ENCODE measurements around the gene AARS1.
"Not testable (repeated sequence)": the region's sequence is repeated elsewhere in the genome, so short reads cannot be mapped to it uniquely, and the experiment has no call there.

The AARS1 gene

DNA sequence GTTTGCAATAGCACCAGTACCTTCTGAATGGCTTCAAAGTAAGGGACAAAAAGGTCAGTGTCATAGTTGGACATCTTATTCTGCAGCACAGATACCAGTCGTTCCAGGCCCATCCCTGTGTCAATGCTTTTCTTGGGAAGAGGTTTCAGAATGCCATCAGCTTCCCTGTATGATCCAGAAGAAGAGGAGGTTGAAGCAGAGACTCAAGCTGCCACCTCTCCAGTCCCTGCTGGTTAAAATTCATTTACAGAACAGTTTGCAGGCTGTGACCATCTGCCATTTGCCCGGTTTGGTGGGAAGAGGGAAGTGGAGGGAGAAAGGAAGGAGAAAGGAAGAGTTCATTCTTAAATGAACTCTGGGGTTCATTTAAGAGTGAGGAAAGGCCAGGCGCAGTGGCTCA is 19.1 kb downstream of the AARS1 start:
- no peak for DNase-seq

DNA sequence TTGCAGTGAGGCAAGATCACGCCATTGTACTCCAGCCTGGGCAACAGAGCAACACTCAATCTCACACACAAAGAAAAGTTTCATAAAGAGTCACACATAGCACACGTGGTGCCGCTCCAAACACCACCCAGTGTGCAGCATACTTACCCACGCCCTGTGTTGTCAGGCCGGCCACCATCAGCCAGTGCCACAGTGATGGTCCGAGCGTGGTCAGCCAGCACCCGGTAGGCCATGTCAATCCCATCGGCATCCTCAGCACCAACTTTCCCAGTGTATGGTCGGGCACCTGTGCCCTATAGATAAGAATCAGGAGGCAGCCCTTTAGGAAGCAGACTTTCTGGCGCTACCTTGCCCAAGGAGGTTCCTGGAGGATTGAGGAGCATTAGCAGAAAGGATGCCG is 19.8 kb downstream of the AARS1 start:
- no peak for DNase-seq

DNA sequence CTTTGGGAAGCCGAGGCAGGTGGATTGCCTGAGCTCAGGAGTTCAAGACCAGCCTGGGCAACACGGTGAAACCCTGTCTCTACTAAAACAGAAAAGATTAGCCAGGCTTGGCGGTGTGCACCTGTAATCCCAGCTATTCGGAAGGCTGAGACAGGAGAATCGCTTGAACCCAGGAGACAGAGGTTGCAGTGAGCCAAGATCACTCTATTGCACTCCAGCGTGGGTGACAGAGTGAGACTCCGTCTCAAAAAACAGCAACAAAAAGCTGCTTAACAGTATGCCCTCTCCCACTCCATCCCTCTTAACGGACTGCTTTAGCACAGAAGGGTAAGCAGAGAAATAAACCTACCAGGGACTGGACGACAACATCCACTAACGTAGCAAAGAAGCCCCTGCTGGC is 21.4 kb downstream of the AARS1 start:
- DNase-seq: not testable (repeated sequence)

DNA sequence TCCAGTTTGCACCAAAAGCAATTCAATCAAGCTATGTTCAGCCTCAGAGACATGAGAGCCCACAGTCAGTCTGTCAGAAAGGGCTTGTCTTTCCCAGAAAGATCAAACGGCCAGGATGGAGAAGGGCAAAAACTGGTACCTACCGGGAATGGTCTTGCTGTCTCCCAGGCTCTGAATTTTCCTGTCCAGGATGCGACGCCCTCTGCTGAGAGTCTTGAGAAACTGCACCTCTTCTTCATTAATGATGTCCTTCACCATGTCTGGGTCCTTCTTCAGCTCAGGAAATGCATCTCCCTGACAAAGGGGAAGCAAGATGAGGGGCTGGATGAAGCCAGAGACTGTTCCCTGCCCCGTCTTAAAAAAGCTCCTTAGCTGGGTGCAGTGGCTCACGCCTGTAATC is 21.8 kb downstream of the AARS1 start:
- DNase-seq: no peak

DNA sequence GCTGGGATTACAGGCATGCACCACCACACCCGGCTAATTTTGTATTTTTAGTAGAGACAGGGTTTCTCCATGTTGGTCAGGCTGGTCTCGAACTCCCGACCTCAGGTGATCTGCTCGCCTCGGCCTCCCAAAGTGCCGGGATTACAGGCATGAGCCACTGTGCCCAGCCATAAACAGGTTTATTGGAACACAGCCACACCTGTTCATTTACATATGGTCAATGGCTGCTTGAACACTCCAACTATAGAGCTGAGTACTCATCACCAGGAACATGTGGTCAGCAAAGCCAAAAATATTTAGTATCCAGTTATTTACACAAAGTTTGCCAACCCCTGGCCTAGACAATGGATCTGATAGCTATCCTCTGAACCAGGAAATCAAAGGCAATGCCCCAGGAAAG is 29.4 kb downstream of the AARS1 start:
- DNase-seq: not testable (repeated sequence)

DNA sequence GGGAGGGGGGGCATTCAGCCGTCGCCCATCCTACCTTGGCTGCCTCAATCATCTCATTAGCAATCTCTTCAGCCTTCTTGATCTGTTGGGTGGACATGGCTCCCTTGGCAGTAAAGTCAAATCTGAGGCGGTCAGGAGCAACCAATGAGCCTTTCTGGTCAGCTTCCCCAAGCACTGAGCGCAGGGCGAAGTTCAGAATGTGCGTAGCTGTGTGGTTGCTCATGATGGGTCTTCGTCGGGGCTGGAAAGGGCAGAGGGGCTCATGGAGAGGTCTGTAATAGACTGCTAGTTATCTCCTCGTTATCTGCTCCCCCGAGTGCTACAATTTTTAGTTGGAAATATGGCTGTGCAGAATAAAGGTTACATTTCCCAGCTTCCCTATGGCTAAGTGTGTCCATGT is 30.4 kb downstream of the AARS1 start:
- no peak for DNase-seq

DNA sequence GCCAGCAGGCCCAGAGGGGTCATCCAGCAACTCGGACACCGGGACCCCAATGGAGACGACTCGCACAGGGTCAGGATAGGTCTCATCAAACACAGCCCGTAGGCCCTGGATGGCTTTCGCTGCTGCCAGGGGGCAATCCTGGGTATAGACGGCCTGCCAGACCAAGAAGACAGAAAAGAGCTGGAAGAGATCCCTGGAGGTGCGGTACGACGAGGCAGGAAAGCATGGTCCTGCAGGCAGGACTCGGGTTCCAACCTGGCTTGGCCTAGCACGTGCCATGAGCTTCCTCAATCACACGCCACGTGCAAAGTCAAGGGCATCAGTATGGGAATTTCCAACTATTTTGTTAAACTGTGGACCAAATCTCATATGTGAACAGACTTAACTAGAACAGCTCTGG is 31.2 kb downstream of the AARS1 start:
- no peak for DNase-seq

DNA sequence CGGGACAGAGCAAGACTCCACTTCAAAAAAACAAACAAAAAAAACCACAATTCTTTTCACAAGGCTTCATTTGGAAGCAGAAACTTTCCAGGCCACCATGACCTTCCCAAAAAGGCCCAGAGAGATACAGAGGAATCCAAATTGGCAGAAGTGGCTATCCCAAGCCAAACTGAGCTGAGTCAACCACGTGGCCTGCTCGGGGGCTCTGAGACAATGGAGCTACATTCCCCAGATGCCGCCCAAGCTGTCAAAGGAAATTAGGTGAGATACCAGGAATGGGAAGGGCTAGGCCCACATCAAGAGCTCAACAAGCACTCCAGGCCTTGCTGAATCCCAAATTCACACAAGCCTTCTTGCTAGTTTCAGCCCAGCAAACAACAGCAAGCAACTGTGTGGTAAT is 31.9 kb downstream of the AARS1 start:
- DNase-seq: no peak

DNA sequence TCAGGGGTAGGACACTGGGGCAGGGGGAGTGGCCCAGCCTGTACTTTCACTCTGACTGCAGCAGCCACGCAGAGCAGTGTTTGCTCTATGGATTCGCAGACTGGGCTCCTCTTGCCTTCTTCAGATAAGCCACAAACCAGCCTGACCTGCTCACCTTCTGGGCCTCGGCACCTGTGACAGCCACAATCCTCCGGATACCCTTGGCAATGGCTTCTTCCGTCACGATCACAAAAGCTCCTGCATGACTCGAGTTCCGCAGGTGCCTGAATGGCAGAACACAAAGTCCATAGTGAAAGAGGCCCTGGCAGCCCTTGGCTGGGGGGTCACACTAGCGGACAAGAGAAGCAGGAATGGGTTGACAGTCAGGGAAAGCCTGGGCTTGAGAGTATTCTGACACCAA is 33.7 kb downstream of the AARS1 start:
- no peak for DNase-seq

DNA sequence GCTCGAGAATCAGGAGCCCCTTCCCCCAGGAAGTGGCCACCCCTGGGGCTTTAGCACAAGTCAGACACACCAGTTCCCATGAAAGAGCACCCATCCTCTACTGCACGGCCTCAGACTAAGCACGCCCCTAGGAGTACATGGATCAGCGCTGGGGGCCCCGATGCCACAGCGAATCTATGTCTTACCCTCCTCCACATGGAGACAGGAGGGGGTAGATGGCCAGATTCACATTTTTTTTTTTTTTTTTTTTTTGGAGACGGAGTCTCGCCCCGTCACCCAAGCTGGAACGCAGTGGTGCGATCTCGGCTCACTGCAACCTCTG is 34.4 kb downstream of the AARS1 start:
- DNase-seq: no peak

DNA sequence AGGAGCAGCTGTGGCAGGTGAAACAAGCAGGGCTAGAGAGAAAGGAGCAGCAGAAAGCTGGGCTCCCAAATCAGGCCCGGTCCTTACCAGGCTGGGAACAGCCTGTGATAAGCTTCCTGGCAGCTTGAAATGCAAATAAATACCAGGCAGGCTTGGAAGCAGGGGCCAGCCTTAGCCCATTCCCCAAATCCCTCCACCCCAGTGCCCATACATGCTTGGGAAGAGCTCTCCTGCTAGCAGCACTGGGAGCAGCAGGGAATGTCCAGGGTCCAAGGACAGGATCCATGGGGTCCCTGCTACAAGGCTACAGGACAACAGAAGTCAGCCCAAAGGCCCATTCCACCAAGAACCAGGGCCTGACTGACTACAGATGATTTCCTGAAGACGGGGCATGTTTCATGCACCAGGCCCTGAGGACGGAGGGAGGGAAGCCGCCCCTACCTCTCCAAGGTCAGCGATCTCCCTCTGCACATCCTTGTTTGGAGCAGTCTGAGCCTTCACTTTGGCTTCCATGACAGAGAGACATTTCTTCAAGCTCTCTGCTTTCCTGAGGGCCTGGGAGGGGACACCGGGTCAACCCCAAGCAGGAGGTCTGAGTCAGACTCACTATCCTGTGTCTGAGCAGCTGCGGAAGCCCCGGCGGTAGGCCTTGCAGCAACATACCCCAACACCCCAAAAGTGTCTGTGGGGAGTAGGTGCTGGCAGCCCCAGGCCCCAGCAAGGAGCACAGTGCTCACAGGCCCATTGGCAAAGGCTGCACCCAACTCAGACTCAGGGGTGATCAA is 34.9 kb downstream of the AARS1 start:
- DNase-seq: no peak

DNA sequence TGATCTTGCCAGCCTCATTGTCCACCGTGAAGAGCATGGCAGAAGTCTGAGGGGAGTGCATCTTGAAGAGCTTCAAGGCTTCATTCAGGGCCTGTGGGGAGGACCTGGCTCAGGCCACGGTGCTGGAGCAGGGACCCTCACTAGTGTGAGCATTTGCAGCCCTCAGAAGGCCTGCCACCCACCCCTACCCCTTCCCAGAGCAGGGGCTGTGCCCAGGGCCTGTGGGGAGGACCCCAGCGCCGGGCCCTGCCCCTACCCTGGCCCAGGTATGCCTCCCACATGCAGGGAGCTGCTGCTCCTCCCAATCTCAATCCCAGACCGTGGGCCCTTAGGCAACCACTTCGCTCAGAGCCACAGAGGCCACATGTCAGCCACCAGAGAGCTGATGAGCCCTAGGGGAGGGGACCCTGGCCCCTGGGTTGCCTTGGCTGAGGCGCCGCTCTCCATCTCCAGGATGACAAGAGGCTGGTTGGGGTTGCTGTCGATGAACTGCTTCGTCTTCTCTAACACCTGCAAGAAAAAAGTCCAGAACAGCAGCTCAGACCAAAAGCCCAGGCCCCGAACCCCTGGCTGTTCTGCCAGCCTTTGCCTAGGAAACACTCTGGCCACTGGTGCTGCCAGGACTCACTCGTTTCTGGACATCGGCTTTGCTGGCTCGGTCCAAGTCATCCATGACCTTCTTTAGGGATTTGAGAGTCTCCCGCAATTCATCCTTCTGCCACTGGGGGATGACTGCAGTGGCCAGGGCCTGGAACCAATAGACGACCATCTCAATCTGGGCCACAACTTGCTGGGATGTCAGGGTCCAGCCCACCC is 35.8 kb downstream of the AARS1 start:
- DNase-seq: no peak

DNA sequence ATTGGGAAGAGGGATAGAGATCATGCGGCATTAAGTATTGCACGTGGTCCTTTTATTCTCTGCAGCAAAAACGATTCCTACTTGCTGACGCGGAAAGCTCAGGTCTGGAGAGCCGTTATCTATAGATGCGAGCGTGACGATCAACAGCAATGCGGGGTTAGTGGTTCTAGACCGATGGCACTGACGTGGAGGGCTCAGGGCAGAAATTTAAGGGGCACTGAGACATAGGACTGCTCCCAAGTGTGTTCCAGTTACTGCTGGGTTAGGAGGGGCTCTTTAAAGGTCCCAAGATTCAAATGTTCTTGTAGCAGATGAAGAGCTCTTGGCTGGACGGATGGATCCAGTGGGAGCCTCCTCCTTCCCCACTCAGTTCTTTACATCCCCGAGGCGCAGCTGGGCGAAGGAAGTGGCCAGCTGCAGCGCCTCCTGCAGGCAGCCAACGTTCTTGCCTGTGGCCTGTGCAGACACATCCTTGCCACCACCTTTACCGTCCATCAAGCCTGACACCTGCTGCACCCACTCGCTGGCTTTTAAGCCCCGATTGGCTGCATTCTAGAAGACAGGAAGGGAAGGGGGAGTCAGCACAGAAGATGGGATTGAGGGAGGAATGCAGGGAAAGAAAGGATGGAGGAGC is 36.8 kb downstream of the AARS1 start:
- DNase-seq: peak; percentile 30

DNA sequence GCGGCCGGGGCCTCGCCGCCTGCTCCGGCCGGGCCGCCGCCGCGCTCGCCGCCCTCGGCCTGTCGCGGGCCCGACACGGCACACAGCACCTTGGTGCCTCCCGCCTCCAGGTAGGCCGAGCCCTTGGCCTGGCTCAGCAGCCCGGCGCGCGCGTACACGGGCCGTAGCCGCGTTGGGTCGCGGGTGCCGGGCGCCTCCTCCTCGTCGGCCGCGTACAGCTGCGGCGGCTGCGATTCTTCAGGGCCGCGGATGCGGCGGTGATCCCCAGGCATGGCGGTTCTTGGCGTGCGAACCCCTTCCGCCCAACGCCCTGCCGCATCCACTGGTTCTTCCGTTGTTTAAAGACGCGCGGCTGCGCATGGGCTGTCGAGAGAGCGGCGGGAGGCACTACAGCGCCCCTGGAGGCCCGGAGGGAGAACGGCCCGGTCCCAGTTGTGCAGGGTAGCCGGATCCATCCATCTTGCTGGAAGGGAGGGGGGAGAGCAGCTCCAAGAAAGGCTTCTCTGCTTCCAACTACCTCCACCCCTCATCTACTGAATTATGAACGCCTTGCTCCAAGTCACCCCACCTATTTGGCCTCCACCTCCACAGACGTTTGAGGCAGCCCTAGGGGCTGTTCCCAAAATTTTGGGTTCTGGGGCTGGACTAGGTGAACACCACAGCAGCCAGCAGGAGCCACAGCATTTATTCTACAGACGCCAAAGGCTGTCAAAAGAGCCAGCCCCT is 37.5 kb downstream of the AARS1 start, which contains the start of gene EXOSC6:
TSS of gene EXOSC6 (minus strand) at position 312 of the 726 bp plus-strand sequence. CDS start at position 272, 40 bp downstream.
- DNase-seq: peak; percentile 66

DNA sequence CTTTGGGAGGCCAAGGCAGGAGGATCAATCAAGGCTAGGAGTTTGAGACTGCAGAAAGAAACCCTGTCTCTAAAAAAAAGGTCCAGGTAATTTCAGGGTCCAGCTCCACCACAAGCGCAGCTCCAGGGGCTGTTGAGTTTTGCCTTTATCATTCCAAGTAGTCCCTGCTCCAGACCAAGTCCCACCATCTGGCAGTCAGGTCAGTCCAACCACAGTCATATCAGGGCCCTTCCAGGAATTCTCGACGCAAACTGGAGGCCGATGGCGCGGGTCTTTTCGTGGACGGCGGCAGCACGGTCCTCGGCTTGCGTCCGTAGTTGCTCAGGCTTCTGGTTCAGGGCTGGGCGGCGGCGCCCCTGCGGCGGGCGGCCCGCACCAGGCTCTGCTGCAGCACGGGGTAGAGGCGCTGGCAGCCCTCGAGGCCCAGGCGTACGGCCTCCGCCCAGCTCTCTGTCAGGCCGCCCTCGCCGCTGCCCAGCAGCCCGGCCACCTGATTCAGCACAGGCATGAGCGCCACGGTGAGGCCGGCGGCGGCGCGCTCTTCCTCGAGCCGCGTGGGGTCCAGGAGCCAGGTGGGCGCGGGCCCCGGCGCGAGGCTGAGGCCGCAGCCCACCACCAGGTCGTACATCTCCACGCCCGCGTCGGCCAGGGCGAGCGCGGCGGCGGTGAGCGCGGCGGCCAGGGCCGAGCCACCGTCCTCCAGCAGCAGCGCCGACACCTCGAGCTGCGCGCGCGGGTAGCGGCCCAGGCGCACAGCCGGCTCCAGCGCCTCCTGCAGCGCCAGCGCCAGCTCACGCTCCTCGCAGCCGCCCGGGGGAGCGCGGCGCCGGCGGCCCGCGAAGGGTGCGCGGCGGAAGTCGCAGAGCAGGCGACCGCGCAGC is 38.3 kb downstream of the AARS1 start:
- DNase-seq: no peak

DNA sequence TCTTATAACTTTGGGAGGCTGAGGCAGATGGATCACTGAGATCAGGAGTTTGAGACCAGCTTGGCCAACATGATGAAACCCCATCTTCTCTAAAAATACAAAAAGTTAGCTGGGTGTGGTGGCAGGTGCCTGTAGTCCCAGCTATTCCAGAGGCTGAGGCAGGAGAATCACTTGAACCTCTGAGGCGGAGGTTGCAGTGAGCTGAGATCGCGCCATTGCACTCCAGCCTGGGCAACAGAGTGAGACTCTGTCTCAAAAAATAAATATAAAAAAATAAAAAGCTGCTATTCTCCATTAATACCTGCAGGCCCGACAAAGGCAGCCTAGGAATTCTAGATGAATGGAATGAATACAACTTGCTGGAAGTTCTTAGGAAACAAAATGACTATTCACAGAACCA is 39.6 kb downstream of the AARS1 start:
- DNase-seq: not testable (repeated sequence)

DNA sequence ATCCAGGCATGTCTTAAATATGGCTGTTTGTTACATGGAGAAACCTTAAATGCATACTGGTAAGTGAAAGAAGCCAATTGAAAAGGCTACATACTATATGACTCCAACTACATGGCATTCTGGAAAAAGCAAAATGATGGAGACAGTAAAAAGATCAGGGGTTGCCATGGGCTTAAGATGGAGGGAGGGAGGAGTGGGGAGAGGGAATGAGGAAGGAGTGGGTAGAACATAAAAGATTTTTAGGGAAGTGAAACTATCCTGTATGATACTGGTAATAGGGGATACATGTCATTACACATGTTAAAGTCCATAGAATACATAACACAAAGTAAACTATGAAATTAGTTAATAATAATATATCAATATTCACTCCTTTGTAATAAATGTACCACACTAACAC is 50.5 kb downstream of the AARS1 start:
- DNase-seq: not testable (repeated sequence)

DNA sequence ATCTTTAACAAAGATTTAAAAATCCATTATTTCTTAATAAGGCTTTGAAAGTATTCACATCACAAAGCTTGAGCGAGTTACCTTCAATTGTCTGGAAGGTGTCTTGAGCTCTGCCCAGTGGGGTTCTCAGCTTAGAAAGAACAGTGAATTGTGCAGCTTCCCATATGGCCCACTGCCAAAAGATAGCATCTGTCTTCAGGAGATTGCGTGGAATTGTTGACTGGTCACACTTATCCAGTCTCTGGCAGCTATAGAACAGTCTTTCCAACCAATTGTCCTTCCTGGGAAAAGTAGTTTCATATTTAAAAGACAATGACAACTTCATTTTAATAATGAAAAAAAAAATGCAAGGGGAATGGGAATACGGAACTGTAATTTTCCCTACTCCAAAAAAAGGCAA is 57.5 kb downstream of the AARS1 start:
- not testable (repeated sequence) for DNase-seq

DNA sequence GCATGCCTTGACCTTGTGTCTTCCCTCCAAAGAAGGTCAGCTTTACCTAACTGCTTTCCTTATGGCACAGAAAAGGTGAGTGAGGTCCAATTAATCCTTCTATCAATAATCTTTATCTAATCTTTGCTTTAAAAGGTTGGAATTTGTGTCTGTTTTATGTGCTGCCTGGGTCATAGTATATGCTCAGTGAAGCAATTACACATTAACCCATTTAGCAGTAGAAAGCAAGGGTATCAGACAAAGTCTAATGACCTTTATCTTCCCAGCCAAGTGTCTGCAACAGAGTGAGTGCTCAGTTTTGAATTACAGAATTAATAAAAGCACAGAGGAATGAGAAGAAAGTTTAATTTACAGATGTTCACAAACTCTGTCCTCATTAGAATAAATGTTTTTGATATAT is 63.3 kb downstream of the AARS1 start:
- not testable (repeated sequence) for DNase-seq

DNA sequence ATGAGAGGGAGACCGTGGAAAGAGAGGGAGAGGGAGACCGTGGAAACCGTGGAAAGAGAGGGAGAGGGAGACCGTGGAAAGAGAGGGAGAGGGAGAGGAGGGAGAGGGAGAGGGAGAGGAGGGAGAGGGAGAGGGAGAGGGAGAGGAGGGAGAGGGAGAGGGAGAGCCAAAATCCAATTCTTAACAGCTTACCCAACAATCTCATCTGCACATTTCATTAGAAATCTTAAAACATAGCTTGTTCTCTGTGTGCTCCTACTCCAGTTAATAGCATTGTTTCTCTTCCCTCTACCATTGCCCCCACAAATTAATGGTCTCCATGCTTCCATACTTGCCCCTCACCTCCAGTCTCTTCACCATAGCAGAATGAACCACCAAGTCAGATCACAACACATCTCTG is 63.9 kb downstream of the AARS1 start:
- DNase-seq: not testable (repeated sequence)

DNA sequence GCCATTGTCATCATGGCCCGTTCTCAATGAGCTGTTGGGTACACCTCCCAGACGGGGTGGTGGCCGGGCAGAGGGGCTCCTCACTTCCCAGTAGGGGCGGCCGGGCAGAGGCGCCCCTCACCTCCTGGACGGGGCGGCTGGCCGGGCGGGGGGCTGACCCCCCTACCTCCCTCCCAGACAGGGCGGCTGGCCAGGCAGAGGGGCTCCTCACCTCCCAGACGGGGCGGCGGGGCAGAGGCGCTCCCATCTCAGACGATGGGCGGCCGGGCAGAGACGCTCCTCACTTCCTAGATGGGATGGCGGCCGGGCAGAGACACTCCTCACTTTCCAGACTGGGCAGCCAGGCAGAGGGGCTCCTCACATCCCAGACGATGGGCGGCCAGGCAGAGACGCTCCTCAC is 64.7 kb downstream of the AARS1 start:
- DNase-seq: not testable (repeated sequence)

DNA sequence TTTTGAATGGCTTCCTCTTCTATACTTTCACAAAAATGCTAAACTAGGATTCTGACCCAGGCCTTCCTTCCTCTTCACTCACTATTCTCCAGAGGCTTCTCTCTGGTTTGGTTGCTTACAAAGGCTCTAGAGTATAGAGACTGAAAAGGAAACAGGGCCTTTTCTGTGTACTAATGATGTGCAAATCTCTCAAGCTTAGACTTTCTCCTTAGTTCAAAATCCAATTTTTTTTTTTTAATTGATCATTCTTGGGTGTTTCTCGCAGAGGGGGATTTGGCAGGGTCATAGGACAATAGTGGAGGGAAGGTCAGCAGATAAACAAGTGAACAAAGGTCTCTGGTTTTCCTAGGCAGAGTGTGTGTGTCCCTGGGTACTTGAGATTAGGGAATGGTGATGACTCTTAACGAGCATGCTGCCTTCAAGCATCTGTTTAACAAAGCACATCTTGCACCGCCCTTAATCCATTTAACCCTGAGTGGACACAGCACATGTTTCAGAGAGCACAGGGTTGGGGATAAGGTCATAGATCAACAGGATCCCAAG is 65.3 kb downstream of the AARS1 start:
- not testable (repeated sequence) for DNase-seq

All from DMS79 (cell line).